ENCODE results near the gene SLC47A2. TPM values are rescaled to one million over a fixed set of nuclear protein-coding genes. Genes with fewer than 3 reads are reported as not detected.

The SLC47A2 gene
- total RNA-seq, 1 donor from 2014 or later: not detected

DNA sequence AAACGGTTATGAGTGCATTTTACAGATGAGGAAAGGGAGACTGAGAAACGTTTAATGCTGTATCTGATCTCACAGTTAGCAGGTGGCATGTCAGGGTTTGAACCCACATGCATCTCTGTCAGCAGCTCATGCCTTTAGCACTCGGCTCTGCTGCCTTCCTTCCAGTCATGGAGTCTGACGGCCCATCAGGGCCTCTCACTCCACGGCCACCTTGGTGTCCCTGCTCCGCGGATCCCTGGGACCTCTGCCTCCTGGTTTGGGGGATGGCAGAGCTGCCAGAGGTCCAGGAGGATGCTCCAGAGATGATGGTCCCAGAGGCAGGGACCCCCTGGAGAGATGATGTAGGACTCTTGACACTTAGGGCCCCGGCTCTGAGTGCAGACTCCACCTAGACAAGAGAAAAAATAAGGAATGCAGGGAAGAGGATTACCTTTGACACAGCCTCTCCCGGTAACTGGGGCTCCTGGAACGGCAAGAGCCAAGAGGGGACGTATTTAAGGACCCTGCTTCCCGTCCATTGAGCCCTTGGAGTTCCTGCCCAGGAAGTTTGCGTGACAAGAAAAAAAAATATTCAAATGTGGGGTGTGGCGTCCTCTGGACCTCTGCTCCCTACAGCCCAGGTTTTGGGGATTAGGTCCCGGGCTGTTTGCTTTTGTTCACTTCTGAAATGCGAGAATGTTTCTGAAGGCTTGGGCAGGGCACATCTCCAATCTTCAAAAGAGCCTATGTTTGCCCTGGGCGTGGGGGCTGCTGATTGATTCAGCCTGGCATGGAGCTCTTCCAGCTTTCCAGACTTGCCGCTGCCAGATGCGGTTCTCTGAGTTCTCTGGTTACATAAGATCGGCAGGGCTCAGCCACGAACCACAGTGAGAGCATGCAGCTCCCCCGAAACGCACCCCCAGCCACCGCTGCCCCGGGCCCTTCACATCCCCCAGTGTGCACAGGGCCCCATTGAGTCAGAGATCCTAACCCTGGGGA is 31.7 kb upstream of the SLC47A2 start, which contains the start of gene ALDH3A1:
TSS of gene ALDH3A1 (minus strand) at position 470 of the 978 bp plus-strand sequence. CDS start 3,169 bp downstream, outside the sequence.
- no peak within 1 kb of the TSS for H3K27ac Mint-ChIP-seq (ENCODE audit: unreplicated experiment)
- no peak for DNase-seq (ENCODE audit: low spot score)
- H3K9me3 Mint-ChIP-seq (ENCODE audit: unreplicated experiment): no peaks in the 10 kb centered on the region
- H3K27me3 Mint-ChIP-seq (ENCODE audit: unreplicated experiment): peaks cover 15% of the 10 kb centered on the region
- peaks cover 4% of the 10 kb centered on the region for H3K36me3 Mint-ChIP-seq (ENCODE audit: low read depth, unreplicated experiment)
- TF ChIP-seq, protein P1, sequence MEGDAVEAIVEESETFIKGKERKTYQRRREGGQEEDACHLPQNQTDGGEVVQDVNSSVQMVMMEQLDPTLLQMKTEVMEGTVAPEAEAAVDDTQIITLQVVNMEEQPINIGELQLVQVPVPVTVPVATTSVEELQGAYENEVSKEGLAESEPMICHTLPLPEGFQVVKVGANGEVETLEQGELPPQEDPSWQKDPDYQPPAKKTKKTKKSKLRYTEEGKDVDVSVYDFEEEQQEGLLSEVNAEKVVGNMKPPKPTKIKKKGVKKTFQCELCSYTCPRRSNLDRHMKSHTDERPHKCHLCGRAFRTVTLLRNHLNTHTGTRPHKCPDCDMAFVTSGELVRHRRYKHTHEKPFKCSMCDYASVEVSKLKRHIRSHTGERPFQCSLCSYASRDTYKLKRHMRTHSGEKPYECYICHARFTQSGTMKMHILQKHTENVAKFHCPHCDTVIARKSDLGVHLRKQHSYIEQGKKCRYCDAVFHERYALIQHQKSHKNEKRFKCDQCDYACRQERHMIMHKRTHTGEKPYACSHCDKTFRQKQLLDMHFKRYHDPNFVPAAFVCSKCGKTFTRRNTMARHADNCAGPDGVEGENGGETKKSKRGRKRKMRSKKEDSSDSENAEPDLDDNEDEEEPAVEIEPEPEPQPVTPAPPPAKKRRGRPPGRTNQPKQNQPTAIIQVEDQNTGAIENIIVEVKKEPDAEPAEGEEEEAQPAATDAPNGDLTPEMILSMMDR (IDR thresholded peaks at IDR 0.05; ENCODE audit: unreplicated experiment): no peak
- no peak within 1 kb of the TSS for H3K4me3 Mint-ChIP-seq (ENCODE audit: unreplicated experiment)
- H3K4me1 Mint-ChIP-seq (ENCODE audit: unreplicated experiment): no peaks in the 10 kb centered on the region

DNA sequence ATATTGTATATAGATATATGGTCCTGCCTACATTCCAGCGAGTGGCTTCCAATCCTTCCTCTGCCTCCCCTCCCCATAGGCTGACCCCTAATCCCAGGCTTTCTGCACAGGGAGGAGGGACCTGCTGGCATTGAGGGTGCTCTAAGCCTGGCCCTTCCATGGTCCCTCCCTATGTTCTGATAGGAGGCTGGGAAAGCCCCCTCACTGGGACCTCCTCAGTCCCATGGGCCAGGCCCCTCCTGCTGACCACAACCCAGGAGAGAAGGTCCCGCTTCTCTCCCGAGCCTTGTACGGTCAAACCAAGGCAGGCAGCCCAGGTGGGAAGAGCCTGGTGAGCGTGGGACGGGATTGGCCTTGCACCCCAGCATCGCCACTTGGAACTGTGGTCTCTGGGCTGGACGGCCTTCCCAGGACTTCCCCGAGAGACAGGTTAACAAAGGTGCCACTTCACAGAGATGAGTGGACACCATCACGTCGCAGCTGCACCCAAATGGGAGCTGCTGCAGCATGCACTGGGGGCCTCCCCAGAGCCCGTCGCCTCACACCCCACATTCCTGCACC is 30.9 kb upstream of the SLC47A2 start:
- DNase-seq (ENCODE audit: low spot score): no peak
- Mint-ChIP-seq H3K4me3 (ENCODE audit: unreplicated experiment) (no peak overlapping the region), H3K9me3 (ENCODE audit: unreplicated experiment) (no peaks in the 10 kb centered on the region), H3K4me1 (ENCODE audit: unreplicated experiment) (no peaks in the 10 kb centered on the region), H3K27ac (ENCODE audit: unreplicated experiment) (no peak overlapping the region), H3K27me3 (ENCODE audit: unreplicated experiment) (peaks cover 15% of the 10 kb centered on the region), H3K36me3 (ENCODE audit: low read depth, unreplicated experiment) (peaks cover 4% of the 10 kb centered on the region)
- TF ChIP-seq, protein P1 (IDR thresholded peaks at IDR 0.05; ENCODE audit: unreplicated experiment): no peak

DNA sequence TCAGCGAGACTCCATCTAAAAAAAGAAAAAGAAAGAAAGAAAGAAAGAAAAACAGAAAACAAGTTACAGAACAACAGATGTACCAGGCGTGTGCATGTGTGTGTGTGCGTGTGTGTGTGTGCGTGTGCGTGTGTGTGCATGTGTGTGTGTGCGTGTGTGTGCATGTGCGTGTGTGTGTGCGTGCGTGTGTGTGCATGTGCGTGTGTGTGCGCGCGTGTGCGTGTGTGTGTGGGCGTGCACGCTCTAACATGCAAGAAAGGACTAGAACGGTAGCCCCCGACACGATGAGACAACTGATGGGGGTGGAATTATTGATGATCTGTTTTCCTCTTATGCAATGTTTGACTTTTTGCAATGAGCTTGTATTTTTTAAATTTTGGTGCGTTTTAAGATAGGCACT is 30.1 kb upstream of the SLC47A2 start:
- TF ChIP-seq, protein P1 (IDR thresholded peaks at IDR 0.05; ENCODE audit: unreplicated experiment): no peak
- Mint-ChIP-seq H3K36me3 (ENCODE audit: low read depth, unreplicated experiment) (peaks cover 4% of the 10 kb centered on the region), H3K27me3 (ENCODE audit: unreplicated experiment) (peaks cover 15% of the 10 kb centered on the region), H3K4me3 (ENCODE audit: unreplicated experiment) (no peak overlapping the region), H3K9me3 (ENCODE audit: unreplicated experiment) (no peaks in the 10 kb centered on the region), H3K4me1 (ENCODE audit: unreplicated experiment) (no peaks in the 10 kb centered on the region), H3K27ac (ENCODE audit: unreplicated experiment) (no peak overlapping the region)
- no peak for DNase-seq (ENCODE audit: low spot score)

DNA sequence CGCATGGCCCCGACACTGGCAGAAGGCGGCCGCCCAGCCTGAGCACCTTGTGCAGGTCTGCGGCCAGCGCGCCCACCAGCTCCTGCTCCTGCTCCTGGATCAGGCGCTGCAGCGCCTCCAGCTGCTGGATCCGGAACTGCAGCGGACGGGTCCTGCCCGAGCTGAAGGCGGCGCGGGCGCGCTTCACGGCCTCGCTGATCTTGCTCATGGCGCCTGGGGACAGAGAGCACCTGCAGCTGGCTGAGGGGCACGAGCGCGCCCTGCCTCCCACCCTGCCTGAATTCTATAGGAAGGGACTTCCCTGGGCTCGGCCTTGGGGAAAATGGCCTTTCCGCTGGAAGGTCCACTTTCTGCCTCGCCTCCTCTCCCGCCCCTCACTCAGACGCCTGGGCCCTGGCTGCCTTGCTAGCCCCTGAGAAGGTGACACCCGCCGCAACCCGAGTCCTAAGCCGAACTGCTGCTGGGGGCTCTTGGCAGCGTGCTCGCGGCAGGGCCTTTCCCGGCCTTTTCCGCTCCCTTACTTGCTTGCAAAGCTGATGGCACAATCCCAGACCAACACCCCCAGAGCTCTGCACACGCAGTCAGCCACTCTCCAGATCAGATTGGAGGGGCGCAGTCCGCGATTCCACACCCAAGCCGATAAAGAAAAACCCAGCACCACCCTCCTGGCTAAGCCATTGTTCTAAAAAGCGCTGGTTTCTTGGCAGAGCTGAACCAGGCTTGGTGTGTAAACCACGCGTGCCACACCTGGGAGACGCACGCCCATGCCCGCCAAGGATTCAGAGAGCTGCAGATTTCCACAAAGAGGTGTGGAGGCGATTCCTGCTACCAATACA is 28.8 kb upstream of the SLC47A2 start:
- no peaks in the 10 kb centered on the region for H3K9me3 Mint-ChIP-seq (ENCODE audit: unreplicated experiment)
- peak; percentile 99 for DNase-seq (ENCODE audit: low spot score)
- no peak overlapping the region for H3K27ac Mint-ChIP-seq (ENCODE audit: unreplicated experiment)
- TF ChIP-seq, protein P1 (IDR thresholded peaks at IDR 0.05; ENCODE audit: unreplicated experiment): peak; percentile 93
- no peaks in the 10 kb centered on the region for H3K4me1 Mint-ChIP-seq (ENCODE audit: unreplicated experiment)
- H3K27me3 Mint-ChIP-seq (ENCODE audit: unreplicated experiment): peaks cover 9% of the 10 kb centered on the region
- H3K36me3 Mint-ChIP-seq (ENCODE audit: low read depth, unreplicated experiment): no peaks in the 10 kb centered on the region
- no peak overlapping the region for H3K4me3 Mint-ChIP-seq (ENCODE audit: unreplicated experiment)

All from endothelial cell (in vitro differentiated cells).